Stimulated activated CD8-positive, alpha-beta memory T cell treated with anti-CD3 and anti-CD28 coated beads, Interleukin-12 subunit alpha, Interleukin-12 subunit beta, amount 100 ng/mL, for 1 hour (primary cell): ENCODE results near the gene ARL6.

Source experiments
- DNase-seq: peaks from one replicate; pipeline ENCODE4 v3.0.0-alpha.2; 2020; ENCODE audit warnings: low read depth

ARL6 gene

DNA sequence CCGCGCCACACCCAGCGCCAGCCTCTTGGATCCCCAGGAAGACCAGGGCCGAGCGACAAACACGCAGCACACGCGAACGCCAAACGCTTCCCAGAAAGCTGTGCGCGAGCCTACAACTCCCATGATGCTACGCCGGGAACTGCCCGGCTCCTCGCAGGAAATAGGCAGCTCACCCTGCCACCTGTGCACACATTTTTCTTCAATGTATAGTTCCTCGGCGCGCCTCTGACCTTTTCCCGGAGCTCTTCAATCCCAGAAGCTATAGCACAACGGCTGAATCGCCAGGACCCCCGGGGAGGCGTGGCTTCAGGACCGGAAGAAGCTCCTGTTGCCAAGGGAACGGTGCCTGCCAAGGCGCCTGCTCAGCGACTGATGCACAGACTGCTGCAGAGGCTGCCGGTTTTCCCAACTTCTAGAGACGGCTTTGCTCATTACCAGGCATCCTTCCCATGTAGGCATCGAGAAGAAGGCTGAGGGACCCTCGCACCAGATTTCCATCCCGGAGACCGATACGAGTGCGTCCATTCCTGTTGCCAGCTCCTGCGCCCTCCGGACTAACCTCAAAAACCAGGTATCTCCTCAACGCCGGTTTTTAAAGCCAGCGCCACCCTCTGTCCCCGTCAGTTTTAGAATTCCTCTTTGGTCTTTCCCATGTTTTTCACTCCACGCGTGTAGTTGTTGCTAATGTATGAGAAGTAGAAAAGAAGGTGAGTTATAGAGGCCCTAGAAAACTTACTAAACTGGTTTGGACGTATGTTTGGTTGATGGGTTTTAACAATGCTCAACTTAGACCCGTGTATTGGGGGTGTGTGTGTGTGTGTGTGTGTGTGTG lies at the start of gene ARL6:
Gene ARL6 (plus strand): TSS at position 352 of the 832 bp plus-strand sequence. CDS start 3,350 bp downstream, outside the sequence.
- DNase-seq: peak; percentile 48

GRCh38 chr3:97719156-97719821 lies 45.3 kb upstream of the ARL6 start:
- DNase-seq: peak; percentile 40

GRCh38 chr3:97720417-97720816 lies 44.1 kb upstream of the ARL6 start:
- DNase-seq: no peak

GRCh38 chr3:97721446-97721845 lies 43.1 kb upstream of the ARL6 start:
- no peak for DNase-seq

- no peak for DNase-seq
Observed at GRCh38 chr3:97736928-97737327, 27.6 kb upstream of the ARL6 start.

DNA sequence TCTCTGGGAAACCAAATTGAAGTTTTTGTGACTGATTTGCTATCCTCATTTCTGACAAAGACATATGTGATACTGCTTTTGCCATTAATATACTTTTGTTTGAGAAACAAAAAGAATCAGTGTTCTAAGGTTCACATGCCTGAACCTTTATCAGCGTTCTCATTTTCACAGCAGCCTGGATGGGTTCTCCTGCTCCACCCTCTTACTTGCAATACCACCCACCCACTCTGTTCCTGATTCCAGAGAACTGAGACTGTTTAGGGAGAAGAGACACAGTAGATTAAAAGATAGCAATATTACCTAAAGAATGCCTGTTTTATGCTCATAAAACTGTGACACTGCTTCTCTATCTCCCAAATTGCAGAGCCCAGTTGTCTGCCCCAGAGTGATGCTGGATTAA lies 25.8 kb upstream of the ARL6 start:
- DNase-seq: no peak

GRCh38 chr3:97742036-97742435 lies 22.5 kb upstream of the ARL6 start:
- no peak for DNase-seq

- no peak for DNase-seq
Observed at GRCh38 chr3:97744289-97744688, 20.3 kb upstream of the ARL6 start.

DNA sequence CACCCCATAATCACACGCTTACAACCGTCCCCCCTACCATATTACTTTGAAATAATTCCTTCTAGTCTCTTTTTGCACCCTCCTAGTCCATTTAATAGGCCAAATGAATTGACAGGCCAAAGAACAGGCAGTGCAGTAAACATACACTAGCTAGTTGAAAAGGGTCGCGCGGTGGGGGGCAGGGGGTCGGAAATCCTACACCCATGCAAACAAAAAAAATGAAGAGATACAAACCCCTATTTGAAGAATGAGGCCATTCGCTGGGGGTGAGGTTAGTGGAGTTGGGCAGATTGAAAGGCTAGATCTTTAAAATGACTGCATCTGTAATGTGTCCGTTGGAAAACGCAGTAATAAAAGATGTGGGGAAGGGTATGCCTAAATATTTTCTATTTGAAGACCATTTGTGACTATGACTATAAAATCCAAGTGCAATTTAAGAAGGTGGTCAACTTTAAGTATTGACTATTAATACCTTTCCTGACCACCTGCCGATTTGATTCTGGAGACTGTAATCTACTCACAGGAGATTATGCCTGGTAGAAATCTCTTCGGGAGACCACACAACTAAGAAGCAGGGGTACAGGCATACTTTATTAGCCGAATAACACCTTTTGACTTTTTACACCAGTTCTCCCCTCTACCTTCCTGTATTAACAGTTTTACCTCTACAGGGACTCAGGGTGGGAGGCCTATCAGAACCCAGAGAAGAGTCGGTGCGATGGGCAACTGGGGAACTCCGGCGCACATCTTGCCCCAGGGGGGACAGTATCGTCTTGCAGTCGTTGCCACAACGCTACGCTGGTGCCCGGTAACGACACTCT lies 762 bp upstream of the ARL6 start:
- DNase-seq: no peak

DNA sequence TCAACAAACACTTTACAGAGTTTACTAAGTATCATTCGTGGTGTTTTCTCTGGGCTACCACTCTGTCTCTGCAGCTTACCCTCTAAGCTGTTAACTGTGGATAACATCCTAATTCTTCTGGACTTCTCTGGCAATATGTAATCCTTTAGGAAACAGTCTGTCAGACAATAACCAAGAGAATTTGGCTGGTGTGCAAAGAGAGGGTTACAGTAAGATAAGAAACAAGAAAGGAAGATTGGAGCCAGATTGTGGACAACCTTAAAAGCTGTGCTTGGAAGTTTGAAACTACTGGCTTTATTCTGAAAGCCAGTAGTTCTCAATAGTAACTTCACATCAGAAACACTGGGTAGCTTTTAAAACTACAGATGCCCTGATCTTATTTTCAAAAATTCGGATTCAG lies 778 bp downstream of the ARL6 start:
- DNase-seq: no peak

GRCh38 chr3:97772926-97773325 lies 8.4 kb downstream of the ARL6 start:
- DNase-seq: no peak

- no peak for DNase-seq
Observed at GRCh38 chr3:97778152-97778551, 13.6 kb downstream of the ARL6 start.

DNA sequence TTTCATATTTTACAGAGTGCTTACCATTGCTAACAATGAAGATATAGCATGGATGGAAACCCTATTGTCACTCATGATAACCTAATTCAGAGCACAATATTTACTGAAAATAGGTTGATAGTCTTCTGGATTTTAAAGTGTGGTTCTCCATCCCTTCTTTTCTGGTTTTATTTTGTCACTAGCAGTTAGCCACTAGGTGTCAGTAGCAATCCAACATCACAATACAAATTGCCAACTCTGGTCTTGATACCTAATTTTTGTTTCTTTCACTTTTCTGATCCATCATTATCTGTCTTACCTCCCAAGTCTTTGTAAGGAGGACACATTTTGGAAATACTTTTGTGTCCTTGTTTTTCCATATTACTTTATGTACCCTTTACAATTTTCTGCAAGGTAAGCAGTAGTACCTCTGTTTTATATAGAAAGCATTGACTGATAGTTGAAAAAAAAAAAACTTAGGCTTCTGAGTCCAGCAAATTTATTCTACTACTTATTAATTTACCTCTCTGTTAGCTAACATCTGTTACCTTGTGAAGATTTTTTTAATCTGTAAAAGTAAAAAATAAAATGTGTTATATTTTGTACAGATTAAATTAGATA lies 29.0 kb downstream of the ARL6 start:
- DNase-seq: no peak

DNA sequence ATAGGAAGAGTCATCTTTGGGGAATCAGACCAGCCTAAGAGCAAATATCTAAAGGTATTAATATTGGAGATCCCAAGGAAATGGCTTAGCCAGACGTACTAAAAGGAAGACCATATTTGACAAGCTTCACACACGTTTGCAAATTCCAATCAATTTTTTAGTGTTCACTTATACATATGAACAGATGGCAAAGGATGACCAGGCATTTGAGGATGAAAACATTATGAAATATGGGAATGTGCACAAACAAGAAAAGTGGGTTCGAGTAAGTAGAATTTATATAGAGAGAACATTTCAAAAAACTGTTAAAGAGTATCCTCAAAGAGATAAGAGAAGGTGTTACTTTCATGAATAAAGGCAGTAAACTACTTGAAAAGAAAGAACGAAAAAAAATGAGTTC lies 31.4 kb downstream of the ARL6 start:
- DNase-seq: no peak

DNA sequence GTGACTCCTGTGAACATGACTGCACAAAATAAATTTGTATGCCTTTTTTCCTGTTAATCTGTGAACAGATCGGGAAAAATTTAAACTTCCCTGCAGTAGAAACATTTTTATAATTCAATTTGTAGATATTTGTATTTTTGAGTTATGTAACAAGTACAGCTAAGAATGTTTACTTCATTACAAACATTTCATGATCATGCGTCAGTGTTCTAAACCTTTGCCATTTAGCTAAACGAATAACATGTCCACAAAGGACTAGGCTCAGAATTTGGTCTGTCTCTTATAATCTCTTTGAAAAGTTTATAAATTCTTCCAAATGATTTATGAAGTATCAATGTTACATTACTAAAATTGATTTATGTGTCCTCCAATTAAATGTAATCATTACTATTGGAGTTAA lies 39.9 kb downstream of the ARL6 start:
- DNase-seq: no peak

DNA sequence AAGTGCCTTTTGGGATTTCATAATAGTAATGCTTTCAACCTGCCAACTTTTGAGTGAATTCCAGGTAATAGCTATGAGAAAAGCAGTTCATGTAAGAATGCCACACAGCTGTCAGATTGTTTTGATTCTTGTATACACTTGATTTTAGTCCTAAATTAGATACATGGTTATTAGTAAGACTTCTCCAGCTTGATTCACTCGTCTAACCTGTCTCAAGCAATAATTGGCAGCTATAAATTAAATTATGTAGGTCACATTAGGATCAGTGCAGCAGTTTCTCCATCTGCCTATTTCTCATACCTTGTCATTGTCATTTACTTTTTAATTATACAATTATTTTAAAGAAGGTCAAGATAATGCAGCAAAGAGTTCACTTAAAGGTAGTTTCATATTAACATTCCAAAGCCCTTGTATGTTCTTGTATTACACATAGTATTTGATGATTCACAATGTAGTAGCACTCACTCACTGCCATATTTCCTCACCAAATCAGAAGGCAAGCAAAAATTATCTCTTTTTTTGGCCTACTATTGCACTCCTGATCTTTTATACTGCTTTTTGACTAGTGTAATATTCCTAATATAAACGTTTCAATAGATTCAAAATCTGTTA lies 46.3 kb downstream of the ARL6 start:
- DNase-seq: no peak

GRCh38 chr3:97815149-97815917 lies 50.8 kb downstream of the ARL6 start:
- DNase-seq: no peak

GRCh38 chr3:97816811-97817210 lies 52.3 kb downstream of the ARL6 start:
- DNase-seq: no peak

DNA sequence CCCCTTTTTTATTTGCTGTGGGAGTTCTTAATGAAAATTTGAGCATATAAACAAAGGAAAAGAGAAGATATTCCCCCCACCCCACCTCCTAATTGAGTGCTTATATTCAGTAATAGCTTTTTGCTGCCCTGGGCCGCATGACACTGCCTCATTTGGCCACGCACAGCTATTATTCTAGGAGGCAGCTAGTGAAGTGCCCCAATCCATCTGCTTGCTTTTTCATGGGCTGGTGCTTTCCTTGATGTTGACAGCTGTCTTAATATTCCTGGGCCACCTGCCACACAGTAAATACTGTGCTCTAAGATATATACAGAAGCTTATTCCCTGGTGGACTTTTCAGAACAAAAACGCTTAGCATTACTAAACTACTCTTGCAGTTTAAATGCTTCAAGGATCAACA lies 53.4 kb downstream of the ARL6 start:
- DNase-seq: no peak

DNA sequence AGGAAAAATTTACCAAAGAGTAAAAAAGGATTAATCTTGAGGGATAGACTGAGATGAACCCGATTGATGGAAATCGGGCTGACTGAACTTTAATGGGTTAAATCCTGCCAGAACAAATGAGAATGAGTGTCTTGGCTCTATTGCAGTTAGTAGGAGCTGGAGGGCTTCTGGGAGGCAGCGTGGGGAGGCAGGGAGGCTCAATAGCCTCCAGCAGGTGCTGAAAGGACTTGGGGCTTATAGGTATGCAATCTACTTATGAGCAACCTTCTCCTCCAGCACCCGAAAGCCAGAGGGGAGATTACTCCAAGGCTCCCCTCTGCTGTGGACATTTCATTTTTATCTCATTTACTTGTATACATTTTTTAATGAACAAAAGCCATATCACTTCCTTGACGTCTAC lies 56.2 kb downstream of the ARL6 start:
- DNase-seq: no peak

GRCh38 chr3:97821287-97821773 lies 56.8 kb downstream of the ARL6 start:
- DNase-seq: no peak
